GM18519 (cell line): Measurements from ENCODE around the gene ZNF423.

Source experiments
- ATAC-seq: cut with Tn5 transposase; IDR thresholded peaks from one replicate; pipeline ENCODE4 v1.9.1; 2021; ENCODE audit warnings: mild to moderate bottlenecking, moderate library complexity; ENCODE audit not compliant: unreplicated experiment, low FRiP score

Gene ZNF423

DNA sequence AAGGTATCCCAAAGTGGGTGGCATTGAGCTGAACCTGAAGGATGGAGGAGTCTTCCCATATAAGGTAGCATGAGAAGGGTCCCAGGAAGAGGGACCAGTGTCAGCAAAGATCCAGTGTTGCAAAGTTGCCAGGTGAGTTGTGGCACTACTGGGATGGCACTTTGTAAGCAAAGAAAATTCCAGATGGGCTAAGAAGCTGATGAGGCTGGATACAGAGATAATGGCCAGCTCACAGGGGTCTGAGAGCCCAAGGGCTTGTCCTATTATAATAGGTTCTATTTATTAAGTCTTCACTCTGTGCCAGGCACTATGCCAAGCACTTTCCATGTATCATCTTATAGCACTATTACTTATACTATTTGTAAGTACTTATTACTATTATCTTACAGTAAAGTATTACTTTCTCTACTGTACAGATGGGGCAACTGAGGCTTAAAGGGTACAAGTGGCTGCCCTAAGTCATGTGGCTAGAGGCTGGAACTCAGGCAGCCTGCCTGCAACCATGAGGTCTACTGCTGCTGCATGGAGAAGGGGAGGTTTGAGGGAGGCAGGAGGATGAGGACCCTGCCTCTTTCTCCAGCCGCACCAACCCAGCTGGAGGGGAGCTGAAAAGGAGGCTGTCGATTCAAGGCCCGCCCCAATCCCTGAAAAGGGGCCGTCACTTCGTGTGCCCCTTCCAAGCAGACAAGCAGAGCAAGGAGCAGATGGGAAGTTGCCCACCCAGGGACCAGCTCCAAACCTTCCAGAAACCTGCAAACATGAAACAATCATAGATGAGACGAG lies 395.8 kb downstream of the ZNF423 start:
- no peak for ATAC-seq

GRCh38 chr16:49458656-49459445 lies 397.1 kb downstream of the ZNF423 start:
- ATAC-seq: no peak

DNA sequence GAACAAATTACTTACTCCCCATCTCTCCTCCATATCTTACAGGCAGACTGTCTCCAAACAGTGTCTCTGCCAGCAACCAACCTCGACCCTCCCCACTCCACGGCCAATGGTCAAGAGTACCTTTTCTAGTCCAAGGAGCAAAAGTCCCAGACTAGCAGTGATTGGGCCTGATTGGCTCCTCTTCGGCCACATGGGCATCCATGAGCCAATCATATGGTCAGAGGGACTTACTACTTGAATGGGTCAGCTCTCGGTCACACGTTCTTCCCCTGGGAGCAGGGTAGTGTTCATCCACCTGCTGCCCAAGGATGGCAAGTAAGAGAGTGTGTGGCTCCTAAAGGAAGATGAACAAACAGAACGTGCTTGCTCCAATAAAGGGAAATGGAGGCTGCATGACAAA lies 397.7 kb downstream of the ZNF423 start:
- no peak for ATAC-seq

GRCh38 chr16:49457196-49457595 lies 398.7 kb downstream of the ZNF423 start:
- ATAC-seq: no peak

DNA sequence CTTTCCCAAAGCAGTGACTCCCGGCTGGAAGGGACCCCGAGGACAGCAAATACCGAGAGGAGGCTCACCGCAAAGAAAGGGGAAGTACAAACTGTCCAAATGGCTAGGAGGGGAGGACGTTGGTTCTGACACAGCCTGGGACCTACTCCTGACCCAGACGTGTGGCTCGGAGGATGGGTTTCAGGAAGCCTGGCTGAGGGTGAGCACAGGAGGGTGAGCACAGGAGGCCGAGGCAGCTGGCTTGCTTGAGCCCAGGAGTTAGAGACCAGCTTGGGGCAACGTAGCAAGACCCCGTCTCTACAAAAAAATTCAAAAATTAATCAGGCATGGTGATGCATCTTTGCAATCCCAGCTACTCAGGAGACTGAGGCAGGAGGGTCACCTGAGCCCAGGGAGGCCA lies 399.1 kb downstream of the ZNF423 start:
- no peak for ATAC-seq

DNA sequence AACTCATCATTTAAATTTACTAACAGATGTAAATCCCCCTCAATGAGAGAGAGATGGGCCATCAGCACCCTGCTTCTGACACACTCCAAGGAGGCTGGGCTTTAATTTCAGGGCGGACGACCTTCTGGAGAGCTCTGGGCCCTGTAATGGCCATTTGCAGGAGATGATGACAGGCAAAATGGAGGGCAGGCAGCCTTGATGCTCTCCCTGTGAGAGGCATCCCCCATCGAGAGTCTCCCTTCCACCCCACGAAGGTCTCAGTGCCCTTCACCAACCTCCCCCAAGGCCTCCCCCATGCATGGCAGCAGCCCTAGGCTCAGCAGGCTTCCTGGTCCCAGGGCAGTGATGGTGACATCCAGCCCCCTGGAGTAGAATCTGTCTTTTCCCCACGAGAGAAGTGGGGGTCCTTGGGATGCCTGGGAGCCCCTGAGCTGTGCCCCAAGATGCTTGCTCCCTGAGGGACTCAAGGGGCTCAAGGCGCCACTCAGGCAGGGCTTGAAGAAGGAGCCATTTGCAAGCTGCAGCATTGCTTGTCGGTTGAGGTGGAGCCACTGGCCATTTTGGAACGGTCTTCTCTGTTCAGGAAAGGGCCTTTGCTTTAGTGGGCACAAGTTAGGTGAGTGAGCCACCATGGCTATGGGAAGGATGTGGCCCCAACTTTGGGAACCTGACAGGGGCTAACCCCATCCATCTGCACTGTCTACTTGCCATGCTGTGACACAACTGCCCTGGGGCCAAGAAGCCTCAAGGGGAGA lies 399.7 kb downstream of the ZNF423 start:
- no peak for ATAC-seq

GRCh38 chr16:49455181-49455990 lies 400.5 kb downstream of the ZNF423 start:
- ATAC-seq: no peak

- ATAC-seq: no peak
These were observed 401.3 kb downstream of the ZNF423 start for GRCh38 chr16:49454426-49455180.

DNA sequence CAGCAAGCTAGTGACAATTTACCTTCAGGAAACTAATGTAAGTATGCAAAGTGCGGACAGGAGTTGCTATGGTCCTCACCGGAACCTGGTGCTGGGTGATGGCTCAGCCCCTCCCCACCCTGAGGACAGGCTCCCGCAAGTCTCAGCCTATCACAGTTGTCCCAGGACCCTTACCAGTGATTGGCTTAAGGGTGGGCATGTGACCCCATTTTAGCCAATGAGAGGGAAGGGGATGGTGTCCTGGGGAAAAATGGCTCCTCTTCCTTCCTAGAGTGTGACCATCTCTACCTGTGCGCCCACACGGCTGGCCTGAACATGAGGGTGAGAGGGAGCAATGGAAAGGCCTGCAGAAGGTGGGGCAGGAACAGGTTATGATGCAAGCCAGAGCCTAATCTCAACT lies 401.9 kb downstream of the ZNF423 start:
- ATAC-seq: no peak

GRCh38 chr16:49453021-49453420 lies 402.9 kb downstream of the ZNF423 start:
- ATAC-seq: no peak

DNA sequence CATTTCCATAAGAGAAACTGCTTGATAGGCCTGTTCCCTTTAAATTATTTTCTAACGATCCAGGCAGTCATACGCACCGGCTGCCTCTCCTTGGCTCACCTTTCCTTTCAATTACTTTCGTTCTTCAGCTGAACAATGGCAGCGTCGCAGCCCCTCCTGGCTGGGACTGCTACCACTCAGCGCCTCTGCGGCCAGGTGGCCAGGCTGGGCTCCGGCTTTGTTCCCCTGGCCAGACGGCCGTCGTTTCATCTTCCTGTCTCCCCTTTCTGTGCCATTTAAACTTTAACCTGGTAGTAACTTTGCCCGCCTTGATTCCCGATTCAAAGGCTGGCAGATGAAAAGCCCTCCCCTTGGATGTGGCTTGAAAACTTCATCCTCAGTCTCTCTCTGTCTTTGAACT lies 403.3 kb downstream of the ZNF423 start:
- no peak for ATAC-seq

DNA sequence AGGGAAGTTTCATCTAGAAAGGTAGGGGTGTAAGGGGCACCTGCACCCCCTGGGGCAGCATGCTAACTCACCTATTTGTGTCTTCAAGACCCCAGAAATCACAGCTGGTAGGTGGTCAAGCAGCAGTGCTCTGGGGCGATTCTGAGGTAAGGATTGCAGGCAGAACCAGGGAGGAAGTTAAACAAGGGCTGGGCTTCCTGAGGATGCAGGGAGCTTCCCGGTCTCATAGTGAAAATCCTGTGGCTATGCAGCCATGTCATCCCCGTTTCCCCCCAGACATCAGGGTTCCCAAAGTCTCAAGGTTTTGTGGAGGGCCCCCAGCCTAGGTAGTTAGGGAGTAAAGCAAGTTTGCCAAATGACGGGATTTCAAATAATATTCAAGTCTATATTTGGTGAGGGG lies 403.8 kb downstream of the ZNF423 start:
- ATAC-seq: no peak

GRCh38 chr16:49446805-49447204 lies 409.1 kb downstream of the ZNF423 start:
- ATAC-seq: no peak

GRCh38 chr16:49443576-49443975 lies 412.3 kb downstream of the ZNF423 start:
- ATAC-seq: no peak

DNA sequence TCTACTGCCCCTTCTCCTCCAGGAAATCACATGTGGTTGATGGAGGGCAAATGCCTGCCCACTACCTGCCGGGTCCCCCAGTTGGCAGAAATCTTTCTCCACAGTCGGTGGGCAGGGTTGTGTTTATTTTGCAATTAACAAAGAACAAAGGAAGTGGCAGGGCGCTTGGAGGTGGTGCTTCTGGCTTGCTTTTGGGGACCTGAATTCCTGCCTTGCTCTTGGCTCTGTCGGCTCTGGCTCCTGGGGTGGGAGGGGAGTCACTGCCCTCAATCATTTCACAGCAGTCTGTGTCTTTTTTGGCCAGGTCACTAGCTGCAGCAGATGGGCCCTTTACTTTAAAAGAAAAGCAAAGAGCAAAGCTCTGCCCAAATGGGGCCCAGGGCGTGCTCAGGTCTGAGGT lies 413.1 kb downstream of the ZNF423 start:
- no peak for ATAC-seq

- peak; percentile 79 for ATAC-seq
These were observed 414.5 kb downstream of the ZNF423 start for GRCh38 chr16:49441366-49441780.

DNA sequence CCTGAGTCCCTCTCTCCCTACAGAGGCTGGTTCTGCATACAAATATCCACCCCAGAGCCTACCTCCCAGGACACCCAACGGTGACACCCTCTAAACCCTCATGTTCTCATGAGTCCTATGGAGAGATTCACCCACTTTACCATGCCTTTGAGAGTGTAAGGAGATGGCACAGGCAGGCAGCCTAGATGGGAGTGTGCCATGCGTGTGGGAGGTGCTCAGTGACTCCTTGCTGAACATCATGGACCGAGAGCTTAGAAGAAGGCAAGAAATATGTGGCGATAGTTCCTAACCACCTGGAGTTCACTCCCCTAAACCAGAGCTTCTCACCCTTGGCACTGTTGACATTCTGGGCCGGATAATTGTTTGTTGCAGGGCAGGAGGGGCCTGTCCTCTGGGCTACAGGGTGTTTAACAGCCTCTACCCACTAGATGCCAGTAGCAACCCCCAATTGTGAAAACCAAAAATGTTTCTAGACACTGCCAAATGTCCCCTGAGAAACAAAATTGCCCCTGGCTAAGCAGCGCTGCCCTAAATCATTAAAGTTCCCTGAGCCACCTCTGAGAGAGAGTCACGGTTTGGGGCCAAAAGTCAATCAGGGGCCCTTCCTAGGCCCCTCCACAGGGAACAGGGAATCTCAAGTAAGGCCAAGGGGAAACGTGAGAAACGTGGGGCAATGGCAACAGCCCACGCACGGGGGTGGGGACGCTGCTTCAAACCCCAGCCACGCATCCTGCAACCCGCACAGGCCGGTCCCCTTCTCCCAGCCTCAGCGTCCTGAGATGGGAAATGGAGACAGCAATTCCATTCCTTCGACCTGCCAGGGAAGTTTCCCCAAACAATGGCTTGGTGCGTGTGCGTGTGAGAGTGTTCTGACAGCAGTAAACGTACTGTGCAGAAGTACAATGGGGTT lies 415.5 kb downstream of the ZNF423 start:
- no peak for ATAC-seq

DNA sequence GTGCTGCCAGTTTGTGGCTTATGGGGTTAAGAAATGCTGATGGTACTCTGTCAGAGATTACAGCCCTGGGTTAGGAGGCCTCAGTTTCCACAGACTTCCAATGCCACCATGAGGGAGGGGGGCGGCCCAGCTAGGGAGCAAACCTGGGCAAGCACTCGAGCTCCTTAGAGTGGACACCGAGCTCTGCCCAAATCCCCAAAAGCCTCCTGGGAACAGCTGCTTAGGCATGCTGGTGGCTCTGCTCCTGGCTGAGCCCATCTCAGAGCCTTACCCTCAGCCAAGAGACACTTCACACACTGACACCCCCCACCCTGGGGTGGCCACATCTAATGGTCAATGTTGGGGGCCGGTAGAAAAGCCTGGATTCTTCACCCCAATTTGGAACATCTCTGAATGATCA lies 416.2 kb downstream of the ZNF423 start:
- no peak for ATAC-seq

- no peak for ATAC-seq
These were observed 416.9 kb downstream of the ZNF423 start for GRCh38 chr16:49439050-49439449.
